ENCODE data around the gene JMJD1C. TPM values are rescaled to one million over a fixed set of nuclear protein-coding genes. Genes with fewer than 3 reads are reported as not detected.

Gene JMJD1C
- total RNA-seq, 1 experiment from 2014 or later, result 89.7 TPM

DNA sequence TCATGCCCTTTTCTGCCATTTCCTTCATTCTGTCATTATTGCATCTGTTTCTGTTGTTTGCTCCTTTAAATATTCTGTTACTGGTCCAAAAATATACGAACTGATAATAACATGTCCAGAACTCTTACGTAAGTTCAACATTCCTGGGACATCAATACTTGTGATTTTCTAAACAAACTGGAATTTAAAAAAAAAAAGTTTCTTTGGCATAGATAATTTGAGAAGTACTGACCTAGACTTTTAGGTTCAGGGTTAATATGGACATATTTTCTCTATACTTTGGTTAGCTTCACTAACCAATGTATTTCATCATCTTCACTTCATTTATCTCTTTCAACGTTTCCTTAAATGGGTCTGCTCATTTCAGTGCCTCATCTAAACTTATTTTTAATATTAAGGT is 147.3 kb downstream of the JMJD1C start:
- Mint-ChIP-seq H3K9me3 (ENCODE audit: unreplicated experiment) (no peaks in the 10 kb centered on the region), H3K27ac (ENCODE audit: unreplicated experiment) (peak overlapping the region; percentile 3), H3K27me3 (ENCODE audit: insufficient read depth, unreplicated experiment) (no peaks in the 10 kb centered on the region), H3K4me3 (ENCODE audit: unreplicated experiment) (no peak overlapping the region), H3K4me1 (ENCODE audit: low read depth, unreplicated experiment) (peaks cover 29% of the 10 kb centered on the region), H3K36me3 (ENCODE audit: insufficient read depth, unreplicated experiment) (peaks cover 5% of the 10 kb centered on the region)
- CTCF ChIA-PET, result no interaction called here
- peaks cover 6% of the 10 kb centered on the region for H3K4me1 ChIP-seq
- H3K36me3 ChIP-seq (ENCODE audit: control insufficient read depth, insufficient read depth, low read length), result peaks cover 3% of the 10 kb centered on the region; the same call in 1 of the 2 replicates
- no peaks in the 10 kb centered on the region for H3K9me3 ChIP-seq
- DNase-seq, result no peak
- intact Hi-C loops (cut with micrococcal nuclease; ENCODE audit: unreplicated experiment), result no loop called here
- H3K27me3 ChIP-seq (replicated peaks; ENCODE audit: control insufficient read depth, insufficient read depth, low read length), result no peaks in the 10 kb centered on the region
- POLR2A ChIA-PET, result no interaction called here
- BruUV-seq (replicated peaks), result no TSS peak
- no peak overlapping the region for H3K4me3 ChIP-seq (ENCODE audit: low read depth, low read length)
- TF ChIP-seq, protein P1, sequence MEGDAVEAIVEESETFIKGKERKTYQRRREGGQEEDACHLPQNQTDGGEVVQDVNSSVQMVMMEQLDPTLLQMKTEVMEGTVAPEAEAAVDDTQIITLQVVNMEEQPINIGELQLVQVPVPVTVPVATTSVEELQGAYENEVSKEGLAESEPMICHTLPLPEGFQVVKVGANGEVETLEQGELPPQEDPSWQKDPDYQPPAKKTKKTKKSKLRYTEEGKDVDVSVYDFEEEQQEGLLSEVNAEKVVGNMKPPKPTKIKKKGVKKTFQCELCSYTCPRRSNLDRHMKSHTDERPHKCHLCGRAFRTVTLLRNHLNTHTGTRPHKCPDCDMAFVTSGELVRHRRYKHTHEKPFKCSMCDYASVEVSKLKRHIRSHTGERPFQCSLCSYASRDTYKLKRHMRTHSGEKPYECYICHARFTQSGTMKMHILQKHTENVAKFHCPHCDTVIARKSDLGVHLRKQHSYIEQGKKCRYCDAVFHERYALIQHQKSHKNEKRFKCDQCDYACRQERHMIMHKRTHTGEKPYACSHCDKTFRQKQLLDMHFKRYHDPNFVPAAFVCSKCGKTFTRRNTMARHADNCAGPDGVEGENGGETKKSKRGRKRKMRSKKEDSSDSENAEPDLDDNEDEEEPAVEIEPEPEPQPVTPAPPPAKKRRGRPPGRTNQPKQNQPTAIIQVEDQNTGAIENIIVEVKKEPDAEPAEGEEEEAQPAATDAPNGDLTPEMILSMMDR (IDR thresholded peaks at IDR 0.05; ENCODE audit: insufficient read depth in 1 of 2, low read depth in 1 of 2, low read length in 1 of 2, severe bottlenecking in 1 of 2, unreplicated experiment in 1 of 2), result no peak

DNA sequence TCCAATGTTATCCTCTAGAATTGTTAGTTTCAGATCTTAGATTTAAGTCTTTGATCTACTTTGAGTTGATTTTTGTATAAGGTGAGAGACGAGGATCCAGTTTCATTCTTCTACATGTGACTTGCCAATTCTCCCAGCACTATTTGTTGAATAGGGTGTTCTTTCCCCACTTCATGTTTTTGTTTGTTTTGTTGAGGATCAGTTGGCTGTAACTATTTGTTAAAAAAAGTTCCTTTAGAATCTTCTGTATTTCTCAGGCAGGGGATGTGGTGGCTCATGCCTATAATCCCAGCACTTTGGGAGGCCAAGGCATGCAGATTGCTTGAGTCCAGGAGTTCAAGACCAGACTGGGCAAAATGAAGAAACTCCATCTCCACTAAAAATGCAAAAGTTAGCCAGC is 151.8 kb downstream of the JMJD1C start:
- TF ChIP-seq, protein P1 (IDR thresholded peaks at IDR 0.05; ENCODE audit: insufficient read depth in 1 of 2, low read depth in 1 of 2, low read length in 1 of 2, severe bottlenecking in 1 of 2, unreplicated experiment in 1 of 2), result no peak
- H3K27me3 ChIP-seq (replicated peaks; ENCODE audit: control insufficient read depth, insufficient read depth, low read length), result no peaks in the 10 kb centered on the region
- H3K4me1 Mint-ChIP-seq (ENCODE audit: low read depth, unreplicated experiment), result peaks cover 8% of the 10 kb centered on the region
- CTCF ChIA-PET, result no interaction called here
- H3K4me1 ChIP-seq, result no peaks in the 10 kb centered on the region
- intact Hi-C loops (cut with micrococcal nuclease; ENCODE audit: unreplicated experiment), result loop anchor here (5.0 kb wide), 1 partner anchor 313 kb away; no protein-coding TSS in a partner anchor
- no peaks in the 10 kb centered on the region for H3K27me3 Mint-ChIP-seq (ENCODE audit: insufficient read depth, unreplicated experiment)
- BruUV-seq (replicated peaks), result no TSS peak
- H3K4me3 Mint-ChIP-seq (ENCODE audit: unreplicated experiment), result no peak overlapping the region
- H3K9me3 Mint-ChIP-seq (ENCODE audit: unreplicated experiment), result no peaks in the 10 kb centered on the region
- no peak overlapping the region for H3K27ac Mint-ChIP-seq (ENCODE audit: unreplicated experiment)
- no peak overlapping the region for H3K4me3 ChIP-seq (ENCODE audit: low read depth, low read length)
- H3K9me3 ChIP-seq, result no peaks in the 10 kb centered on the region
- H3K36me3 ChIP-seq (ENCODE audit: control insufficient read depth, insufficient read depth, low read length), result no peaks in the 10 kb centered on the region
- H3K36me3 Mint-ChIP-seq (ENCODE audit: insufficient read depth, unreplicated experiment), result peaks cover 5% of the 10 kb centered on the region
- DNase-seq, result no peak
- POLR2A ChIA-PET, result no interaction called here

DNA sequence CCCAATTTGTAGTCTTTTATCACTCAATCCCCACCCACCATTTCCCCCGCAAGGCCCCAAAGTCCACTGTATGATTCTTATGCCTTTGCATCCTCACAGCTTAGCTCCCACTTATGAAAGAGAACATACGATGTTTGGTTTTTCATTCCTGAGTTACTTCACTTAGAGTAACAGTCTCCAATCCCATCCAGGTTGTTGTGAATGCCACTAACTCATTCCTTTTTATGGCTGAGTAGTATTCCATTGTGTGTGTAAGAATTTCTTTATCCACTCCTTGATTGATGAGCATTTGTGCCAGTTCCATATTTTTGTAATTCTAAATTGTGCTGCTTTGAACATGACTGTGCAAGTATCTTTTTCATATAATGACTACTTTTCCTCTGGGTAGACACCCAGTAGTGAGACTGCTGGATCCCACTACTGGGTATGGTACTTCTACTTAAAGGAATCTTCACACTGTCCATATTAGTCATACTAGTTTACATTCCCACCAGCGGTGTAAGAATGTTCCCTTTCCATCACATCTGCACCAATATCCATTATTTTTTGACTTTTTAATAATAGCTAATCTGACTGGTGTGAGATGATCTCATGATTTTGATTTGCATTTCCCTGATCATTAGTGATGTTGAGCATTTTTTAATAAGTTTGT is 152.6 kb downstream of the JMJD1C start:
- CTCF ChIA-PET, result interaction anchor here (0.7 to 0.8 kb wide), 3 partner anchors 16 to 314 kb away, joined by 3 to 6 read pairs (median 3); no protein-coding TSS in a partner anchor
- intact Hi-C loops (cut with micrococcal nuclease; ENCODE audit: unreplicated experiment), result loop anchor here (5.0 kb wide), 1 partner anchor 314 kb away; no protein-coding TSS in a partner anchor

More for the DNA sequence above, 152.6 kb downstream of the JMJD1C start:
- H3K36me3 Mint-ChIP-seq (ENCODE audit: insufficient read depth, unreplicated experiment), result peaks cover 5% of the 10 kb centered on the region
- Histone ChIP-seq H3K9me3 (no peaks in the 10 kb centered on the region), H3K4me3 (ENCODE audit: low read depth, low read length) (no peak overlapping the region), H3K4me1 (no peaks in the 10 kb centered on the region), H3K27me3 (replicated peaks; ENCODE audit: control insufficient read depth, insufficient read depth, low read length) (no peaks in the 10 kb centered on the region), H3K36me3 (ENCODE audit: control insufficient read depth, insufficient read depth, low read length) (no peaks in the 10 kb centered on the region)
- TF ChIP-seq, protein P1 (IDR thresholded peaks at IDR 0.05; ENCODE audit: insufficient read depth in 1 of 2, low read depth in 1 of 2, low read length in 1 of 2, severe bottlenecking in 1 of 2, unreplicated experiment in 1 of 2), result no peak
- no peak overlapping the region for H3K4me3 Mint-ChIP-seq (ENCODE audit: unreplicated experiment)
- no peaks in the 10 kb centered on the region for H3K27me3 Mint-ChIP-seq (ENCODE audit: insufficient read depth, unreplicated experiment)
- DNase-seq, result no peak
- no peak overlapping the region for H3K27ac Mint-ChIP-seq (ENCODE audit: unreplicated experiment)
- peaks cover 1% of the 10 kb centered on the region for H3K4me1 Mint-ChIP-seq (ENCODE audit: low read depth, unreplicated experiment)
- no TSS peak for BruUV-seq (replicated peaks)
- POLR2A ChIA-PET, result no interaction called here
- no peaks in the 10 kb centered on the region for H3K9me3 Mint-ChIP-seq (ENCODE audit: unreplicated experiment)

All from Caco-2 (cell line).